Measurements from ENCODE around the gene EBF4. TPM values are rescaled to one million over a fixed set of nuclear protein-coding genes. Genes with fewer than 3 reads are reported as not detected.

The EBF4 gene
- total and polyA plus RNA-seq, 2 donors (not counting 1 experiment from before 2014, with no cell fraction given) = 0.81 to 5.0 TPM

GRCh38 chr20:2703716-2704475 is 11.3 kb downstream of the EBF4 start:
- Histone ChIP-seq H3K27ac (ENCODE audit: low read length in 2 of 2) (no peak overlapping the region), H4K20me1 (ENCODE audit: control insufficient read depth, insufficient read depth, low read length, poor library complexity, severe bottlenecking) (no peaks in the 10 kb centered on the region), H3K27me3 (replicated peaks in 1 of 4; ENCODE audit: control extremely low read depth in 1 of 4, control insufficient read depth in 3 of 4, insufficient read depth in 4 of 4, low read length in 3 of 4) (peaks cover 0 to 14% (median 3%) of the 10 kb centered on the region in 4 experiments), H3K4me1 (ENCODE audit: control insufficient read depth in 2 of 2, insufficient read depth in 2 of 2, low read length in 2 of 2) (no peaks in the 10 kb centered on the region), H3K36me3 (replicated peaks in 1 of 2; ENCODE audit: control extremely low read depth in 1 of 2, control insufficient read depth in 1 of 2, extremely low read depth in 1 of 2, insufficient read depth in 2 of 2, low read length in 1 of 2) (no peaks in the 10 kb centered on the region), H3K9me3 (ENCODE audit: control extremely low read depth in 1 of 3, control insufficient read depth in 2 of 3, insufficient read depth in 1 of 3, low read length in 2 of 3) (no peaks in the 10 kb centered on the region), H2AFZ (ENCODE audit: insufficient read depth, low read depth, low read length, poor library complexity, severe bottlenecking) (no peak overlapping the region), H3K4me2 (replicated peaks; ENCODE audit: low read depth, low read length, poor library complexity, severe bottlenecking) (no peak overlapping the region), H3K4me3 (ENCODE audit: control extremely low read depth in 1 of 5, extremely low read depth in 1 of 5, insufficient read depth in 1 of 5, low read depth in 2 of 5, low read length in 4 of 5) (no peak overlapping the region), H3K79me2 (ENCODE audit: control insufficient read depth, insufficient read depth, low read length) (no peaks in the 10 kb centered on the region), H3K9ac (ENCODE audit: low read length) (no peak overlapping the region)
- no peak overlapping the region for H3K4me3 Mint-ChIP-seq
- H3K27ac Mint-ChIP-seq = no peak overlapping the region
- H3K9me3 Mint-ChIP-seq (ENCODE audit: insufficient read depth) = no peaks in the 10 kb centered on the region
- WGBS (ENCODE audit: insufficient coverage) = 91% methylated on average over 7 of the region's 8 CpGs
- DNase-seq (no peak), ATAC-seq (ENCODE audit: low read depth) (no peak)
- ChIA-PET POLR2A (no interaction called here), CTCF (interaction anchor here (0.7 to 1.0 kb wide), 2 partner anchors 10 to 412 kb away, joined by 3 to 4 read pairs; no protein-coding TSS in a partner anchor)
- H3K27me3 Mint-ChIP-seq = peaks cover 44% of the 10 kb centered on the region
- TF ChIP-seq CTCF (IDR thresholded peaks at IDR 0.05) (no peak), EZH2 (IDR thresholded peaks at IDR 0.05; ENCODE audit: borderline replicate concordance, insufficient read depth, low read depth, low read length, poor library complexity, severe bottlenecking) (no peak)
- intact Hi-C loops (cut with micrococcal nuclease) = no loop called here
- H3K4me1 Mint-ChIP-seq = no peaks in the 10 kb centered on the region

GRCh38 chr20:2705931-2706645 is 13.5 kb downstream of the EBF4 start:
- Histone ChIP-seq H3K9ac (ENCODE audit: low read length) (no peak overlapping the region), H3K4me1 (ENCODE audit: control insufficient read depth in 2 of 2, insufficient read depth in 2 of 2, low read length in 2 of 2) (no peaks in the 10 kb centered on the region), H3K27ac (ENCODE audit: low read length in 2 of 2) (no peak overlapping the region), H3K4me3 (ENCODE audit: control extremely low read depth in 1 of 5, extremely low read depth in 1 of 5, insufficient read depth in 1 of 5, low read depth in 2 of 5, low read length in 4 of 5) (no peak overlapping the region), H3K4me2 (replicated peaks; ENCODE audit: low read depth, low read length, poor library complexity, severe bottlenecking) (no peak overlapping the region), H3K27me3 (replicated peaks in 1 of 4; ENCODE audit: control extremely low read depth in 1 of 4, control insufficient read depth in 3 of 4, insufficient read depth in 4 of 4, low read length in 3 of 4) (peaks cover 0 to 8% (median 2%) of the 10 kb centered on the region in 4 experiments), H3K36me3 (replicated peaks in 1 of 2; ENCODE audit: control extremely low read depth in 1 of 2, control insufficient read depth in 1 of 2, extremely low read depth in 1 of 2, insufficient read depth in 2 of 2, low read length in 1 of 2) (no peaks in the 10 kb centered on the region), H2AFZ (ENCODE audit: insufficient read depth, low read depth, low read length, poor library complexity, severe bottlenecking) (no peak overlapping the region), H3K79me2 (ENCODE audit: control insufficient read depth, insufficient read depth, low read length) (no peaks in the 10 kb centered on the region), H4K20me1 (ENCODE audit: control insufficient read depth, insufficient read depth, low read length, poor library complexity, severe bottlenecking) (no peaks in the 10 kb centered on the region), H3K9me3 (ENCODE audit: control extremely low read depth in 1 of 3, control insufficient read depth in 2 of 3, insufficient read depth in 1 of 3, low read length in 2 of 3) (no peaks in the 10 kb centered on the region)
- no peaks in the 10 kb centered on the region for H3K4me1 Mint-ChIP-seq
- ATAC-seq (ENCODE audit: low read depth) (no peak), DNase-seq (no peak)
- TF ChIP-seq EZH2 (IDR thresholded peaks at IDR 0.05; ENCODE audit: borderline replicate concordance, insufficient read depth, low read depth, low read length, poor library complexity, severe bottlenecking) (no peak), CTCF (IDR thresholded peaks at IDR 0.05) (no peak)
- CTCF ChIA-PET = no interaction called here
- no peak overlapping the region for H3K4me3 Mint-ChIP-seq
- intact Hi-C loops (cut with micrococcal nuclease) = no loop called here
- H3K27ac Mint-ChIP-seq = no peak overlapping the region
- WGBS (ENCODE audit: insufficient coverage) = 95% methylated on average over 12 of the region's 14 CpGs
- POLR2A ChIA-PET = no interaction called here
- H3K27me3 Mint-ChIP-seq = peaks cover 35% of the 10 kb centered on the region
- no peaks in the 10 kb centered on the region for H3K9me3 Mint-ChIP-seq (ENCODE audit: insufficient read depth)
